Spleen (tissue), 7 donors: ENCODE measurements around the gene PCDHB6.

Source experiments
- POLR2AphosphoS5 ChIP-seq, 3 donors: sonication (generic); formaldehyde crosslinking; IDR thresholded peaks; one replicate each; pipeline ENCODE4 v1.5.1; 2017; ENCODE audit warnings: antibody characterized with exemption in 3 of 3
- TF ChIP-seq, protein P1 (sequence below), 11 experiments: fragments of 200-600 bp in 7 of 11; fragments of 450-650 bp in 4 of 11; sonication (generic) in 4 of 11; IDR thresholded peaks in 8 of 11; conservative IDR thresholded peaks in 3 of 11; 1 replicate in 7 of 11; 2 replicates in 4 of 11; pipeline versions ENCODE4 v1.4.0 to v1.8.0; 2016 to 2021; ENCODE audit warnings: antibody characterized with exemption in 11 of 11, inconsistent platforms in 4 of 11, mild to moderate bottlenecking in 1 of 11
- donor health status: DM: no; HTN: no; CAD: no; lungs with moderate emphysema.
- donor health status: DM: no; HTN: no; CAD: no.
- donor health status: DM: no; HTN: no; CAD: no.

DNA sequence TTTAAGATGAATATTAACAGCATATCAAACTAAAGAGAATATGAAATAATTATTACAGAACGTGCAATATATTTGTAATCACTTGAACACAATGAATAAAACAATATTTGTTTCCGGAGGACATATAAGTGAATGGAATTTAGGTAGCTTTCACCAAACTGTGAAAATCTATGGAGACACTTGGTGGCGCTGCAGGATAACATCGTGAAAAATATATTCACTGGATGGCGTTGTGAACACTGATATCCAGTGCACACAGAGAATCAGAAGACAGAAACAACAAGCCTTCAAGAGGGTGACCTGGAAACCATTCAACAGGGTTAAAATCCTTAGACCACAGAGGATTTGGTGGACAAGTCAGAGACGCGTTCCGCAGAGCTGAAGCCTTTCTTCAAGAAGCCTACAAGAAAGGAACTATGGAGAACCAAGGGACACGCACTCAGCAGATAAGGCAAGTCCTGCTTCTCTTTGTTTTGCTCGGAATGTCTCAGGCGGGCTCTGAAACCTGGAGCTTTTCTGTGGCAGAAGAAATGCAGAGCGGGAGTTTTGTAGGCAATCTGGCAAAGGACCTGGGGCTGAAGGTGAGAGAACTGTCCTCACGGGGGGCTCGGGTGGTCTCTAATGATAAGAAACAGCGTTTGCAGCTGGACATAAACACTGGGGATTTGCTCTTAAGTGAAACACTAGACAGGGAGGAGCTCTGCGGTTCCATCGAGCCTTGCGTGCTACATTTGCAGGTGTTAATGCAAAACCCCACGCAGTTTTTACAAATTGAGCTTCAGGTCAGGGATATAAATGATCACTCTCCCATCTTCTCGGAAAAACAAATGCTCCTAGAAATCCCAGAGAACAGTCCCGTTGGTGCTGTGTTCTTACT is 49.7 kb downstream of the PCDHB6 start, which contains the start of gene PCDHB11:
- TF ChIP-seq, protein P1, sequence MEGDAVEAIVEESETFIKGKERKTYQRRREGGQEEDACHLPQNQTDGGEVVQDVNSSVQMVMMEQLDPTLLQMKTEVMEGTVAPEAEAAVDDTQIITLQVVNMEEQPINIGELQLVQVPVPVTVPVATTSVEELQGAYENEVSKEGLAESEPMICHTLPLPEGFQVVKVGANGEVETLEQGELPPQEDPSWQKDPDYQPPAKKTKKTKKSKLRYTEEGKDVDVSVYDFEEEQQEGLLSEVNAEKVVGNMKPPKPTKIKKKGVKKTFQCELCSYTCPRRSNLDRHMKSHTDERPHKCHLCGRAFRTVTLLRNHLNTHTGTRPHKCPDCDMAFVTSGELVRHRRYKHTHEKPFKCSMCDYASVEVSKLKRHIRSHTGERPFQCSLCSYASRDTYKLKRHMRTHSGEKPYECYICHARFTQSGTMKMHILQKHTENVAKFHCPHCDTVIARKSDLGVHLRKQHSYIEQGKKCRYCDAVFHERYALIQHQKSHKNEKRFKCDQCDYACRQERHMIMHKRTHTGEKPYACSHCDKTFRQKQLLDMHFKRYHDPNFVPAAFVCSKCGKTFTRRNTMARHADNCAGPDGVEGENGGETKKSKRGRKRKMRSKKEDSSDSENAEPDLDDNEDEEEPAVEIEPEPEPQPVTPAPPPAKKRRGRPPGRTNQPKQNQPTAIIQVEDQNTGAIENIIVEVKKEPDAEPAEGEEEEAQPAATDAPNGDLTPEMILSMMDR (IDR thresholded peaks at IDR 0.05 in 8 of 11, conservative IDR thresholded peaks at IDR 0.05 in 3 of 11), result no peak
- no peak for TF ChIP-seq POLR2AphosphoS5 (IDR thresholded peaks at IDR 0.05)
